Omental fat pad (tissue), 4 donors: Measurements from ENCODE around the gene MYL9. TPM values are rescaled to one million over a fixed set of nuclear protein-coding genes. Genes with fewer than 3 reads are reported as not detected.
"Not testable (repeated sequence)": the region's sequence is repeated elsewhere in the genome, so short reads cannot be mapped to it uniquely, and the experiment has no call there.

Experiments
- ATAC-seq: fragments of 150-250 bp; one replicate; pipeline ENCODE4 v1.9.1; 2016; ENCODE audit warnings: mild to moderate bottlenecking, moderate library complexity; ENCODE audit not compliant: low FRiP score
- DNase-seq: peaks from one replicate; pipeline ENCODE4 v3.0.0-alpha.2; 2019; ENCODE audit warnings: low spot score
- total RNA-seq, 4 donors: library from RNA; depleted of rRNA; stranded (reverse); fragments of >200 nt; gene quantifications; one replicate each; pipeline ENCODE4 v1.1.0, GENCODE V29; 2016
- TF ChIP-seq, protein P1 (sequence below), 3 donors: fragments of 450-650 bp; IDR thresholded peaks; one replicate each; pipeline ENCODE4 v1.5.1; 2016 to 2017; ENCODE audit warnings: antibody characterized with exemption in 3 of 3, mild to moderate bottlenecking in 3 of 3, moderate library complexity in 2 of 3

The MYL9 gene
- total RNA-seq, 4 donors from 2014 or later, result 57.0 to 145 (median 102) TPM

DNA sequence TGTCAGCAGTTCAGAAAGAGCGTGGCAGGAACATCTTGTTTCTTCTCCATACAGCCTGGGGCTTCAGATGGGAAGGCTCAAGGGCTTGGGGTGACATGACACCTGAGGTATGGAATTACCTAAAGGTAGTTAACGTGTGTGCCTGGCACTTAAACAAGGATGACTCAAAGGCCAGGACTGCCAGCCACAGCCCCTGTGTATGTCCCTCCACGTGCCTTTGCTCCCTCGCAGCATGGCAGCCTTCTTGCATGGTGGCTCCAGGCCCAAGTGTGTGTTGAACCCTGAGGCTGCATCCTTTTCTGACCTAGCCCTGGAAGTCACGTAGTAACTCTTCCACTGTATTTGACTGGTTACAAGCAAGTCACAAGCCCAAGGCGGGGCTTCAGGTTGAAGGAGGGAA is 33.6 kb upstream of the MYL9 start:
- DNase-seq (no peak), ATAC-seq (no peak)
- TF ChIP-seq, protein P1, sequence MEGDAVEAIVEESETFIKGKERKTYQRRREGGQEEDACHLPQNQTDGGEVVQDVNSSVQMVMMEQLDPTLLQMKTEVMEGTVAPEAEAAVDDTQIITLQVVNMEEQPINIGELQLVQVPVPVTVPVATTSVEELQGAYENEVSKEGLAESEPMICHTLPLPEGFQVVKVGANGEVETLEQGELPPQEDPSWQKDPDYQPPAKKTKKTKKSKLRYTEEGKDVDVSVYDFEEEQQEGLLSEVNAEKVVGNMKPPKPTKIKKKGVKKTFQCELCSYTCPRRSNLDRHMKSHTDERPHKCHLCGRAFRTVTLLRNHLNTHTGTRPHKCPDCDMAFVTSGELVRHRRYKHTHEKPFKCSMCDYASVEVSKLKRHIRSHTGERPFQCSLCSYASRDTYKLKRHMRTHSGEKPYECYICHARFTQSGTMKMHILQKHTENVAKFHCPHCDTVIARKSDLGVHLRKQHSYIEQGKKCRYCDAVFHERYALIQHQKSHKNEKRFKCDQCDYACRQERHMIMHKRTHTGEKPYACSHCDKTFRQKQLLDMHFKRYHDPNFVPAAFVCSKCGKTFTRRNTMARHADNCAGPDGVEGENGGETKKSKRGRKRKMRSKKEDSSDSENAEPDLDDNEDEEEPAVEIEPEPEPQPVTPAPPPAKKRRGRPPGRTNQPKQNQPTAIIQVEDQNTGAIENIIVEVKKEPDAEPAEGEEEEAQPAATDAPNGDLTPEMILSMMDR (IDR thresholded peaks at IDR 0.05), result no peak

DNA sequence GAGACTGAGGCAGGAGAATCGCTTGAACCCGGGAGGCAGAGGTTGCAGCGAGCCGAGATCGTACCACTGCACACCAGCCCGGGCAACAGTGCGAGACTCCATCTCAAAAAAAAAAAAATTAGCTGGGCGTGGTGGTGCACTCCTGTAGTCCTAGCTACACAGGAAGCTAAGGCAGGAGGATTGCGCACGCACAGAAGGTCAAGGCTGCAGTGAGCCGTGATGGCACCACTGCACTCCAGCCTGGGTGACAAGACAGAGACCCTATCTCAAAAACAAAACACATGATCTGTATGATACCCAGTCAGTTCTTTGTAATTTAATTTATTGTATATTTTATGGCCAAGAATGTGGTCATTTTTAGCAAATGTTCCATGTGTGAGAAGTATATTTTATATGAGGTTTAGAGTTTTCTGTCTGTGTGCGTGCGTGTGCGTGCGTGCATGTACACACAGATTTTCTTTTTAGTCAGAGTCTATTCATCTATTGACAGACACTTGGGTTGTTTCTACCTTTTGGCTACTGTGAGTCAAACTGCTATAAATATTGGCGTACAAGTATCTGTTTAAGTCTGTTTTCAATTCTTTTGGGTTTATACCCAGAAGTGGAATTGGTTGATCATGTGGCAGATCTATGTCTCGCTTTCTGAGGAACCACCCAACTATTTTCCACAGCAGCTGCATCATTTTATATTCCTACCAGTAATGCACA is 22.2 kb upstream of the MYL9 start:
- DNase-seq (no peak), ATAC-seq (no peak)
- TF ChIP-seq, protein P1 (IDR thresholded peaks at IDR 0.05), result no peak

DNA sequence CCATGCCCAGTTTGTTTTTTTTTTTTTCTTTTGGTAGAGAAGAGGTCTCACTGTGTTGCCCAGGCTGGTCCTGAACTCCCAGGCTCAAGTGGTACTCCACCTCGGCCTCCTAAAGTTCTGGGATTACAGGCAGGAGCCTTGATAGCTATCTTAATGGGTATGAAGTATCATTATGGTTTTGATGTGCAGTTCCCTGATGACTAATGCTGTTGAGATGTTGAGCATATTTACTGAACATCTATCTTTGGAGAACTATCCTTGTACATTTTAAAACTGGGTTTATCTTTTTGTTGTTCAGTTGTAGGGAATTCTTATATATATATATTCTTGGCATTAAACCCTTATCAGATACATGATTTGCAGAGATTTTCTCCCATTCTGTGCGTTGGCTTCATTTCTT is 21.4 kb upstream of the MYL9 start:
- TF ChIP-seq, protein P1 (IDR thresholded peaks at IDR 0.05), result no peak
- no peak for DNase-seq
- no peak for ATAC-seq

DNA sequence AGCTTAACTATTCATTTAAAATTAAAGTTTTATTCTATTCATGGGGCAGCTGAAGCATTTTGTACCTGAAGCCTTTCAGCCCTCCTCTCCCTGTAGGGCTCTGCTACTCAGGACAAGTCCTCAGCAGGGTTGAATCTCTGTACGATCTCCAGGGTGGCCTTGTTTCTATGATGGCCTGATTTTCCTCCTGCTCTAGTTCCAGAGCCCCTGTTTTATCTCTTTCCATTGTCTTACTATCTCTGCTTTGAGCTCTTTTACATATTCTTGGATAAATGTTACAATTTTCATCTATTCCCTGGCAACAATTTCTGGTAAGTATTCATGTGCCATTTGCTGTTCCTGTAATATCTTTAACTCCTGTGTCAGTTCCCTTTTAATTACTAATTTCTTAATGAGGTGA is 19.8 kb upstream of the MYL9 start:
- no peak for ATAC-seq
- TF ChIP-seq, protein P1 (IDR thresholded peaks at IDR 0.05), result no peak
- DNase-seq, result no peak

DNA sequence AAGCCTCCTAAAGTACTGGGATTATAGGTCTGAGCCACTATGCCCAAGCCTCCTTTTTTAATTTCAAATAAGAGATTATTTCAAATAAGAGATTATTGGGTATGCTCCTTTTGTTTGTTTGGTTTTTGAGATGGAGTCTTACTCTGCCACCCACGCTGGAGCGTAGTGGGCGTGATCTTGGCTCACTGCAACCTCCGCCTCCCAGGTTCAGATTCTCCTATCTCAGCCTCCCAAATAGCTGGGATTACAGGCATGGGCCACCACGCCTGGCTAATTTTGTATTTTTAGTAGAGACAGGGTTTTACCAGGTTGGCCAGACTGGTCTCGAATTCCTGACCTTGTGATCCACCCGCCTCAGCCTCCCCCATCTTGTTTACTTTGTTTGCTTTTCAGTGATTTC is 18.9 kb upstream of the MYL9 start:
- DNase-seq, result not testable (repeated sequence)

DNA sequence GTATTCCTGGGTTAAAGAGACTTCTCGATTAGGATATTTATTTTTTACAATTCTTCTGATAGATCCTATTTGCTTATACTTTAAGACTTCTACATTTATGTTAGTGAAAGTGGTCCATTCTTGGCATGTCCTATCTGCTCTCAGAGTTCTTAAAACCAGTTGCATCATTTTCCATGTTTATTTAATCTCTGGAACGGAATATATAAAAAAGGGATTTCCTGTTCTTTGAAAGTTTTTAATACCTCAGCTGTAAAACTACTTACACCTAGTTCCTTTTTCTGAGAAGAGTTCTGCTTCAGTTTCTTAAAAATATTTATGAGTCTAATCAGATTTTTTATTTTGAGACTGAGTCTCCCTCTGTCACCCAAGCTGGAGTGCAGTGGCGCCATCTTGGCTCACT is 18.0 kb upstream of the MYL9 start:
- TF ChIP-seq, protein P1 (IDR thresholded peaks at IDR 0.05), result no peak
- no peak for DNase-seq

More for the DNA sequence above, 18.9 kb upstream of the MYL9 start:
- not testable (repeated sequence) for ATAC-seq

DNA sequence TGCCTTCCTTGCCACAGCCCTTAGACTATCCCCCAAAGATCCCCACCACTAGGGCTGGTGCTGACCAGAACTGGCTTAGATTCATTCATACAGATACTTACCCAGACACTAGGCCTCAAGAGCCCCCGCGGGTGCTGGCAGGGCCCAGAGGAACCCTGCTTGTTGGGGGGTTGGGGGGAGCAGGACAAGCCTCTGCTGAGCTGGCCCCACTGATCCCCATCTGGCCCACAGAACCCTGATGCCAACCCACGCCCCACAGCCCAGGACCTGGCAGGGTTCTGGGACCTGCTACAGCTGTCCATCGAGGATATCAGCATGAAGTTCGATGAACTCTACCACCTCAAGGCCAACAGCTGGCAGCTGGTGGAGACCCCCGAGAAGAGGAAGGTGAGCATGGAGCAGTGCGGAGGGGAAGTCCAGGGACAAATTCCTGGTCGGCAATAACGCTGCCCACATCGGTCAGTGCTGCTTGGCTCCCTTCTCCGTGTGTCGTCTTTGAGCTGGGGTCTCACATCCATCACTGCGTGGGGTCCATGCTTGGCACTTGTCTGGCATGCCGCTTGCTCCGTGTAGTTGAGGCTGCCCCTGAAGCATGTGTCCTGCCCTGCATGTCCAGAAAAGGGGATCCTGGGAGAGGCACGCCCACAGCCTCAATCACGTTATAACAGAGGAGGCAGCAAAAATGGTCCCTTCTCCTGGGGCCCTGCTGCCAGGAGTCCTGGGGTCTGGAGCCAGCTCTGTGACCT is 15.5 kb upstream of the MYL9 start:
- ATAC-seq, result no peak
- TF ChIP-seq, protein P1 (IDR thresholded peaks at IDR 0.05), result no peak

More for the DNA sequence above, 18.0 kb upstream of the MYL9 start:
- ATAC-seq, result no peak

More for the DNA sequence above, 15.5 kb upstream of the MYL9 start:
- no peak for DNase-seq
